ENCODE measurements around the gene ANKMY1.
"Not testable (repeated sequence)": the region's sequence is repeated elsewhere in the genome, so short reads cannot be mapped to it uniquely, and the experiment has no call there.

The ANKMY1 gene

GRCh38 chr2:240567872-240568677 lies 10.3 kb upstream of the ANKMY1 start, which contains the start of gene RNPEPL1:
Gene RNPEPL1 (plus strand): TSS chr2:240568484. CDS start chr2:240568587, 103 bp downstream.
- DNase-seq = peak in 1 of 2 experiments; percentile 39

GRCh38 chr2:240567137-240567871 lies 9.5 kb upstream of the ANKMY1 start:
- DNase-seq = no peak

GRCh38 chr2:240566203-240567136 lies 8.7 kb upstream of the ANKMY1 start:
- peak; percentile 47 to 78 for DNase-seq

- DNase-seq = no peak
Observed at GRCh38 chr2:240565333-240566202, 7.8 kb upstream of the ANKMY1 start.

GRCh38 chr2:240564561-240565332 lies 7.0 kb upstream of the ANKMY1 start:
- no peak for DNase-seq

- DNase-seq = no peak
Observed at GRCh38 chr2:240563951-240564560, 6.3 kb upstream of the ANKMY1 start.

- DNase-seq = not testable (repeated sequence)
Observed at GRCh38 chr2:240563231-240563630, 5.4 kb upstream of the ANKMY1 start.

- DNase-seq = no peak
Observed at GRCh38 chr2:240561325-240561971, 3.7 kb upstream of the ANKMY1 start.

GRCh38 chr2:240560480-240561324 lies 2.9 kb upstream of the ANKMY1 start:
- DNase-seq = peak; percentile 90 to 96

GRCh38 chr2:240560084-240560479 lies 2.3 kb upstream of the ANKMY1 start, which contains the start of gene DUSP28:
Gene DUSP28 (plus strand): TSS chr2:240560357. CDS start chr2:240560685, 328 bp downstream.
- peak; percentile 48 to 85 for DNase-seq

- no peak for DNase-seq
Observed at GRCh38 chr2:240559286-240559685, 1.5 kb upstream of the ANKMY1 start.

GRCh38 chr2:240558236-240558761 lies 511 bp upstream of the ANKMY1 start:
- no peak for DNase-seq

- DNase-seq = no peak
Observed at GRCh38 chr2:240557101-240557751, 562 bp downstream of the ANKMY1 start.

- peak; percentile 5 to 21 for DNase-seq
Observed at GRCh38 chr2:240556553-240557100, 1.2 kb downstream of the ANKMY1 start.

GRCh38 chr2:240555541-240556250 lies 2.1 kb downstream of the ANKMY1 start:
- DNase-seq = no peak

- DNase-seq = no peak
Observed at GRCh38 chr2:240554767-240555493, 2.9 kb downstream of the ANKMY1 start.
